WERI-Rb-1 (cell line): Measurements from ENCODE around the gene KRT75.

Experiments
- DNase-seq: peaks from one replicate; pipeline ENCODE4 v3.0.0-alpha.2; 2020
- H3K27ac ChIP-seq: fragments of 250-450 bp; sonication (Bioruptor Pico); 2 replicates; pipeline ENCODE4 v1.5.1; 2020; ENCODE audit warnings: mild to moderate bottlenecking, moderate library complexity
- H3K27me3 ChIP-seq: fragments of 250-450 bp; sonication (Bioruptor Pico); 2 replicates; pipeline ENCODE4 v1.5.1; 2021; ENCODE audit warnings: mild to moderate bottlenecking, low read depth, moderate library complexity; ENCODE audit not compliant: insufficient read depth, severe bottlenecking
- H3K36me3 ChIP-seq: fragments of 250-450 bp; sonication (Bioruptor Pico); 2 replicates; pipeline ENCODE4 v1.5.1; 2020; ENCODE audit warnings: mild to moderate bottlenecking, moderate library complexity
- H3K4me3 ChIP-seq: 2 replicates; pipeline ENCODE4 v1.5.1; 2011; ENCODE audit warnings: low read depth, mild to moderate bottlenecking, control low read depth, low read length
- H3K9me3 ChIP-seq: fragments of 250-450 bp; sonication (Bioruptor Pico); 2 replicates; pipeline ENCODE4 v1.5.1; 2021; ENCODE audit warnings: mild to moderate bottlenecking, moderate library complexity; ENCODE audit not compliant: severe bottlenecking
- TF ChIP-seq, protein P1 (sequence below): IDR thresholded peaks from 2 replicates; pipeline ENCODE4 v1.5.1; 2011; ENCODE audit warnings: low read depth, mild to moderate bottlenecking, control low read depth, inconsistent platforms, low read length

The KRT75 gene

DNA sequence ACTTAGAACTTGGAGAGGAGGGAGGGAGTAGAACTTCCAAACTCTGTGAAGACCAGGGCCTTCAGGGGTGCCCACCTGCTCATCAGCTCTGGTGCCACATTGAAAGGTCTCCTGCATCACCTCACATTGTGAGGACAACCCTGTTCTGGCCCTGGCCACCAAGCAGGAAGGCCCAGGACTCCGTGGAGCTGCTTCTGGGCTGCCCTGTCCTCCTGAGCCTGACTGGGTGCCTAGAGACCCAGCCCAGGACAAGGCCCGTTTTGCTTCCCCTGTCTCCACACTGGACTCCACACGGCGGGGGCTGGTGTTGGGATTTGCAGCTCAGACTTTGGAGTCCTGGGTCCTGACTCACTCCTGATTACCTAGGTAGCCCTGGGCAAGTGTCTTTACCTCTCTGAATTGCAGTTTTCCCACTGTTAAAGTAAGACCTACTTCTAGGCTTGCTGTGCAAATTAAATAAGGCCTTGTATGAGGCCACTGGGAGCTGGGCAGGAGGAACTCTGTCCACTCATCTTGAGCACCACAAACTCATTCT lies 15.5 kb downstream of the KRT75 start:
- no peak for DNase-seq
- peaks cover 92% of the 10 kb centered on the region for H3K27me3 ChIP-seq
- H3K4me3 ChIP-seq, result no peak overlapping the region
- H3K36me3 ChIP-seq, result no peaks in the 10 kb centered on the region
- TF ChIP-seq, protein P1, sequence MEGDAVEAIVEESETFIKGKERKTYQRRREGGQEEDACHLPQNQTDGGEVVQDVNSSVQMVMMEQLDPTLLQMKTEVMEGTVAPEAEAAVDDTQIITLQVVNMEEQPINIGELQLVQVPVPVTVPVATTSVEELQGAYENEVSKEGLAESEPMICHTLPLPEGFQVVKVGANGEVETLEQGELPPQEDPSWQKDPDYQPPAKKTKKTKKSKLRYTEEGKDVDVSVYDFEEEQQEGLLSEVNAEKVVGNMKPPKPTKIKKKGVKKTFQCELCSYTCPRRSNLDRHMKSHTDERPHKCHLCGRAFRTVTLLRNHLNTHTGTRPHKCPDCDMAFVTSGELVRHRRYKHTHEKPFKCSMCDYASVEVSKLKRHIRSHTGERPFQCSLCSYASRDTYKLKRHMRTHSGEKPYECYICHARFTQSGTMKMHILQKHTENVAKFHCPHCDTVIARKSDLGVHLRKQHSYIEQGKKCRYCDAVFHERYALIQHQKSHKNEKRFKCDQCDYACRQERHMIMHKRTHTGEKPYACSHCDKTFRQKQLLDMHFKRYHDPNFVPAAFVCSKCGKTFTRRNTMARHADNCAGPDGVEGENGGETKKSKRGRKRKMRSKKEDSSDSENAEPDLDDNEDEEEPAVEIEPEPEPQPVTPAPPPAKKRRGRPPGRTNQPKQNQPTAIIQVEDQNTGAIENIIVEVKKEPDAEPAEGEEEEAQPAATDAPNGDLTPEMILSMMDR, result no peak
- no peak overlapping the region for H3K27ac ChIP-seq
- H3K9me3 ChIP-seq, result no peaks in the 10 kb centered on the region

DNA sequence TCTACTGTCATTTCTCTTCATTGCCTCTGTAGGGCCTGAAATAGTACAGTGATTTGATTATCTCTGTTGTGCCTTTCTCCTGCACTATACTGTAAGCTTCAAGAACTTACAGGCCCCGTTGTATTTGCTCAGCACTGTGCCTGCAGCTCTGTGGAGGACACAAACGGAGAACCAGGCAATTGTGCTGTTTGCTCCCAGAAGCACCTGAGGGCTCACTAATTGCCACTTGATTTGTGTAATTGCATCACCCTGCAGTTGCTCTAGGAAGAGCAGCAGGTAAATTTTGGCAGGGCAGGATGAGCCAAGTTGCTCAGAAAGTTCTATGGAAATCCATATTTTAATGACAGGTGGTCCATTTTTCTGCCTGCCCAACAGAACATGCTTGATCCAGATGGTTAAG lies 16.4 kb downstream of the KRT75 start:
- H3K4me3 ChIP-seq, result no peak overlapping the region
- H3K27ac ChIP-seq, result no peak overlapping the region
- TF ChIP-seq, protein P1, result no peak
- DNase-seq, result no peak
- peaks cover 92% of the 10 kb centered on the region for H3K27me3 ChIP-seq
- H3K36me3 ChIP-seq, result no peaks in the 10 kb centered on the region
- H3K9me3 ChIP-seq, result no peaks in the 10 kb centered on the region

DNA sequence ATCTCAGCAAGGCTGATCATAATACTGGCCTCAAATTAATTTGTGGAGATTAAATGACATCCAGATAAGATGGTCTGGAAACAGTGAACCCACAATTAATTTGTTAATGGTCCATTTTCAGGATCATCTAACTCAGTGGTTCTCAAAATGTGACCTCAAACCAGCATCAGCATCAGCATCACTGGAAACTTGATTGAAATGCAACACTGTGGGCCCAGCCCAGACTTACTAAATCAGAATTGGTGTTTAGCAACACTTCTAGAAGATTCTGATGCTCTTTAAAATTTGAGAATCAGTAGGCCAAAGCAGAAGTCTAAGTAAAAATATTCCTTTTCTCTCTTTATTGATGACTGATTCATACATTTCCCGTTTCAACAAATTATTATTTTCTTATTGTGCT lies 17.4 kb downstream of the KRT75 start:
- Histone ChIP-seq H3K4me3 (no peak overlapping the region), H3K36me3 (no peaks in the 10 kb centered on the region), H3K9me3 (no peaks in the 10 kb centered on the region), H3K27ac (no peak overlapping the region), H3K27me3 (peaks cover 92% of the 10 kb centered on the region)
- TF ChIP-seq, protein P1, result no peak
- DNase-seq, result no peak

DNA sequence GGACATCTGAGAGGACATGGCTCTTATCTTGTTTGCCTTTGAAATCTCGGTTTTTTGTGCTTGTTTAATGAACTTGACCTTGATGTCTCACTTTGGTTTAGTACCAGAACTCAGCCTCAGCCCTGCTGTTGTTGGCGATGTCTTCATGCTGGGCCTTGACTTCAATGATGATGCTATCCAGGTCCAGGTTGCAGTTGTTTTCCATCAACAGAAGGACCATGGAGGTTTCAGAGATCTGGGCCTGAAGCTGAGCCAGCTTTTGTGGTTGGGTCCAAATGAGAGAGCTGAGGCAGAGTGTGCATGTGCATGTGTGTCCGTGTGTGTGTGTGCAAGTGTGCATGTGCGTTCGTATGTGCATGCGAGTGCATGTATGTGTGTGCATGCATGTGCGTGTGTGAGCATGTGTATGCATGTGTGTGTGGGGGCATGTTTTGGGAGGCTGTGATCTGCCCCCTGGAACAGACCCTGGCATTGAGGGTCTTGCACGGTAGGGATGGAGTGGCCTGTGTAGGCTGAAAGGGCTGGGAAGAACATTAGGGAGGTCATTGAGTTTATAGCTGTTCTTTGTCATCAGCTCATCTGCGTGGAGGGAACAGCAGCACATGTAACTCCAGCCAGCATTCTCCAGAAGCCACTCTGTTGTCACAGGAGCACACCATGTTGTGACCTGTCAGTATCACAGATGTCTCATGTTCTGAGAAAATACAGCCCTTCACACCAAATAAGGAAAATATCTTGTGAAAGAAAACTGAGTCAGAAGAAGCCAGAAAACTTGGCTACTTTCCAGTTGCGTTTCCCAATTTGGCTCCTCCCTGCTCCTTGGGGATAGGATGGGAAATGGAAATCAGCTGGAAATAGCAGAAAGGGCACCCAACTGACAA lies 18.1 kb downstream of the KRT75 start:
- DNase-seq, result no peak
- H3K36me3 ChIP-seq, result no peaks in the 10 kb centered on the region

DNA sequence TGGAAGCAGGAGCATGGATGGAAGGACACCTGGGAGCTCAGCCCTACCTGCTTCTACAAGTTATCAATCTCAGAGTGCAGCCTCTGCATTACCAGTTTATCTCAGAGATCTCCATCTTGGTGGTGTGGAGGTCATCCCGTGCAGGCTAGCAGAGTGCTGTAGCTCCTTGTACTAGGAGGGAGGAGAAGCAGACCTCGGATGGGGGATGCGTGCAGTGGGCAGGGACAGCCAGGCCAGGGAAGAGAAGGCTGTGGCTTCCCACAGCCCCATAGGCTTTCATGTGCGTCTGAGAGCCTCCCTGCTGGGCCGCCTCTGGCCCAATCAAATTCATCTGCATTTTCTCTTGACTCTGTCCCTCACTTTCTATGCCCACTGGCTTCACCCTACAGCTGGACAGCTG lies 19.2 kb downstream of the KRT75 start:
- H3K4me3 ChIP-seq, result no peak overlapping the region
- no peak overlapping the region for H3K27ac ChIP-seq
- DNase-seq, result no peak
- H3K9me3 ChIP-seq, result no peaks in the 10 kb centered on the region
- TF ChIP-seq, protein P1, result no peak
- peaks cover 83% of the 10 kb centered on the region for H3K27me3 ChIP-seq
- no peaks in the 10 kb centered on the region for H3K36me3 ChIP-seq

More for the DNA sequence above, 18.1 kb downstream of the KRT75 start:
- Histone ChIP-seq H3K27me3 (peaks cover 90% of the 10 kb centered on the region), H3K9me3 (no peaks in the 10 kb centered on the region), H3K27ac (no peak overlapping the region), H3K4me3 (no peak overlapping the region)
- TF ChIP-seq, protein P1, result no peak
